SK-N-SH (cell line): Measurements from ENCODE around the gene GIPC2. TPM values are rescaled to one million over a fixed set of nuclear protein-coding genes. Genes with fewer than 3 reads are reported as not detected.

Experiments
- CTCF ChIA-PET: fragments of 300-600, 350-600 bp; formaldehyde crosslinking; extraction: SDS; loops from one replicate; lab custom pipeline; 2021; lab: Yijun Ruan, JAX
- POLR2A ChIA-PET: fragments of 350-600 bp; sonication (Branson Sonifier 250); formaldehyde crosslinking; extraction: SDS; loops from one replicate; lab custom pipeline; 2020; ENCODE audit warnings: antibody characterized with exemption, inconsistent platforms; lab: Yijun Ruan, JAX
- DNase-seq: peaks from one replicate; pipeline ENCODE4 v3.0.0; 2012
- H2AFZ ChIP-seq: fragments of 200-600 bp; sonication (generic); 2 replicates; pipeline ENCODE4 v1.8.1; 2016; ENCODE audit warnings: antibody characterized with exemption, mild to moderate bottlenecking, low read depth
- H3F3A ChIP-seq: fragments of 200-600 bp; sonication (generic); replicated peaks from 2 replicates; pipeline ENCODE3; 2016; ENCODE audit warnings: antibody characterized with exemption, mild to moderate bottlenecking; ENCODE audit not compliant: insufficient read depth
- H3K27ac ChIP-seq, 2 experiments: fragments of 200-500 bp in 1 of 2; fragments of 200-600 bp in 1 of 2; sonication (Bioruptor generic) in 1 of 2; sonication (generic), shearing (Covaris generic) in 1 of 2; 2 replicates each; pipeline versions ENCODE4 v1.5.1 to v1.6.1; 2014 to 2016; ENCODE audit warnings: low read depth in 2 of 2, inconsistent platforms in 1 of 2, low read length in 1 of 2, mild to moderate bottlenecking in 1 of 2, mixed read lengths in 1 of 2
- H3K27me3 ChIP-seq: fragments of 200-600 bp; sonication (generic), shearing (Covaris generic); 2 replicates; pipeline ENCODE4 v1.6.1; 2016; ENCODE audit warnings: mixed run types; ENCODE audit not compliant: insufficient read depth
- H3K36me3 ChIP-seq, 2 experiments: fragments of 200-500 bp in 1 of 2; fragments of 200-600 bp in 1 of 2; sonication (Bioruptor generic) in 1 of 2; sonication (generic) in 1 of 2; replicated peaks in 1 of 2; 2 replicates each; pipeline versions ENCODE3 to v1.5.1; 2014 to 2016; ENCODE audit warnings: low read length in 1 of 2, mild to moderate bottlenecking in 1 of 2; ENCODE audit not compliant: insufficient read depth in 2 of 2, control insufficient read depth in 1 of 2
- H3K4me1 ChIP-seq, 2 experiments: fragments of 200-500 bp in 1 of 2; fragments of 200-600 bp in 1 of 2; sonication (Bioruptor generic) in 1 of 2; sonication (generic), shearing (Covaris generic) in 1 of 2; 2 replicates each; pipeline versions ENCODE4 v1.5.1 to v1.6.1; 2014 to 2016; ENCODE audit warnings: low read depth in 1 of 2, low read length in 1 of 2, mixed run types in 1 of 2; ENCODE audit not compliant: insufficient read depth in 2 of 2, control insufficient read depth in 1 of 2
- H3K4me2 ChIP-seq: fragments of 200-600 bp; sonication (generic), shearing (Covaris generic); 2 replicates; pipeline ENCODE4 v1.6.1; 2017; ENCODE audit warnings: mixed run types
- H3K4me3 ChIP-seq, 2 experiments: fragments of 200-500 bp in 1 of 2; fragments of 200-600 bp in 1 of 2; sonication (Bioruptor generic) in 1 of 2; sonication (generic), shearing (Covaris generic) in 1 of 2; 2 replicates each; pipeline versions ENCODE4 v1.5.1 to v1.8.1; 2014 to 2016; ENCODE audit warnings: low read depth in 2 of 2, inconsistent platforms in 1 of 2, low read length in 1 of 2, mild to moderate bottlenecking in 1 of 2, mixed read lengths in 1 of 2, moderate library complexity in 1 of 2
- H3K79me2 ChIP-seq: fragments of 200-600 bp; sonication (generic); 2 replicates; pipeline ENCODE4 v1.8.1; 2017; ENCODE audit warnings: mild to moderate bottlenecking; ENCODE audit not compliant: insufficient read depth
- H3K9ac ChIP-seq: fragments of 200-600 bp; sonication (generic); 2 replicates; pipeline ENCODE4 v1.6.1; 2017; ENCODE audit warnings: mixed run types
- H3K9me2 ChIP-seq: fragments of 200-600 bp; sonication (generic); 2 replicates; pipeline ENCODE4 v1.6.1; 2017; ENCODE audit warnings: mixed run types
- H3K9me3 ChIP-seq: fragments of 200-600 bp; sonication (generic); 2 replicates; pipeline ENCODE4 v1.6.1; 2017; ENCODE audit warnings: mixed run types, mild to moderate bottlenecking, moderate library complexity
- H4K20me1 ChIP-seq: fragments of 200-600 bp; sonication (generic); 2 replicates; pipeline ENCODE4 v1.6.1; 2017; ENCODE audit warnings: mild to moderate bottlenecking, mixed run types; ENCODE audit not compliant: insufficient read depth
- CHD2 ChIP-seq: fragments of 150-350 bp; IDR thresholded peaks from 2 replicates; pipeline ENCODE4 v1.6.1; 2018; ENCODE audit warnings: low read length; ENCODE audit not compliant: partially characterized antibody
- PBX3 ChIP-seq: IDR thresholded peaks from 2 replicates; pipeline ENCODE4; 2012
- RAD21 ChIP-seq: IDR thresholded peaks from 2 replicates; pipeline ENCODE4 v1.6.1; 2012; ENCODE audit warnings: mild to moderate bottlenecking, low read length
- REST ChIP-seq: IDR thresholded peaks from 2 replicates; pipeline ENCODE4 v1.6.1; 2012; ENCODE audit warnings: mild to moderate bottlenecking, low read depth, low read length, moderate library complexity
- RFX5 ChIP-seq: IDR thresholded peaks from 2 replicates; pipeline ENCODE4 v1.6.1; 2012; ENCODE audit warnings: mild to moderate bottlenecking, improper control_type of control experiment, low read length
- WGBS: methylation state at CpG from one replicate; pipeline ENCODE4 v1.1.6; 2017; ENCODE audit warnings: low lambda C conversion rate; 5-methylcytosine and 5-hydroxymethylcytosine counted together
- polyA plus RNA-seq, 3 experiments: library from polyadenylated mRNA; depleted of rRNA; stranded (reverse); fragments of >200 nt; gene quantifications; 2 replicates each; pipeline ENCODE4 v1.2.3, GENCODE V29; 2012

GIPC2 gene
- polyA plus RNA-seq, 1 of the 3 experiments (the other 2 are of a cell fraction) = 0.02 TPM

- TF ChIP-seq REST = no peak
Measured at GRCh38 chr1:78068681-78069283, 23.0 kb downstream of the GIPC2 start (continued).

GRCh38 chr1:78069784-78070183 is 24.0 kb downstream of the GIPC2 start:
- Histone ChIP-seq H2AFZ (no peak overlapping the region), H3K27ac (peak overlapping the region in 1 of 2 experiments; percentile 84; a peak in 2 of 4 replicates), H3K4me3 (no peak overlapping the region), H4K20me1 (no peaks in the 10 kb centered on the region), H3F3A (peaks cover 16% of the 10 kb centered on the region), H3K9me3 (no peaks in the 10 kb centered on the region), H3K9me2 (no peaks in the 10 kb centered on the region), H3K36me3 (no peaks in the 10 kb centered on the region), H3K4me2 (no peak overlapping the region), H3K9ac (no peak overlapping the region), H3K79me2 (no peaks in the 10 kb centered on the region), H3K27me3 (no peaks in the 10 kb centered on the region), H3K4me1 (peaks cover 0 to 19% of the 10 kb centered on the region in 2 experiments; a peak in 1 of 4 replicates)
- POLR2A ChIA-PET = no interaction called here
- no peak for TF ChIP-seq RAD21
- TF ChIP-seq CHD2 = no peak
- WGBS = 54% methylated on average over 2 of the region's 2 CpGs
- CTCF ChIA-PET = no interaction called here
- no peak for DNase-seq

GRCh38 chr1:78070210-78070609 is 24.4 kb downstream of the GIPC2 start:
- no peaks in the 10 kb centered on the region for H4K20me1 ChIP-seq
- TF ChIP-seq RFX5 (no peak), PBX3 (peak; percentile 39; the same call in 1 of the 2 replicates), RAD21 (no peak)
- TF ChIP-seq, all 33 proteins: peak for 1
- ChIA-PET POLR2A (no interaction called here), CTCF (no interaction called here)
- no peak overlapping the region for H3K4me3 ChIP-seq
- H3K27me3 ChIP-seq = no peaks in the 10 kb centered on the region
- peaks cover 0 to 19% of the 10 kb centered on the region in 2 experiments; a peak in 1 of 4 replicates for H3K4me1 ChIP-seq
- H3K9ac ChIP-seq = 0 out of 2 replicates have a peak overlapping the region, but pooled peaks have one; percentile 24
- H3K27ac ChIP-seq = peak overlapping the region in 1 of 2 experiments; percentile 84; a peak in 2 of 4 replicates
- no peaks in the 10 kb centered on the region for H3K36me3 ChIP-seq
- H3K9me2 ChIP-seq = no peaks in the 10 kb centered on the region
- DNase-seq = no peak
- H3F3A ChIP-seq = peaks cover 16% of the 10 kb centered on the region
- no peak overlapping the region for H3K4me2 ChIP-seq
- no peaks in the 10 kb centered on the region for H3K79me2 ChIP-seq
- WGBS = 58% methylated on average over 2 of the region's 2 CpGs
- no peak overlapping the region for H2AFZ ChIP-seq
- no peaks in the 10 kb centered on the region for H3K9me3 ChIP-seq
